ENCODE measurements around the gene VSTM2L.
"Not testable (repeated sequence)": the region's sequence is repeated elsewhere in the genome, so short reads cannot be mapped to it uniquely, and the experiment has no call there.

The VSTM2L gene

DNA sequence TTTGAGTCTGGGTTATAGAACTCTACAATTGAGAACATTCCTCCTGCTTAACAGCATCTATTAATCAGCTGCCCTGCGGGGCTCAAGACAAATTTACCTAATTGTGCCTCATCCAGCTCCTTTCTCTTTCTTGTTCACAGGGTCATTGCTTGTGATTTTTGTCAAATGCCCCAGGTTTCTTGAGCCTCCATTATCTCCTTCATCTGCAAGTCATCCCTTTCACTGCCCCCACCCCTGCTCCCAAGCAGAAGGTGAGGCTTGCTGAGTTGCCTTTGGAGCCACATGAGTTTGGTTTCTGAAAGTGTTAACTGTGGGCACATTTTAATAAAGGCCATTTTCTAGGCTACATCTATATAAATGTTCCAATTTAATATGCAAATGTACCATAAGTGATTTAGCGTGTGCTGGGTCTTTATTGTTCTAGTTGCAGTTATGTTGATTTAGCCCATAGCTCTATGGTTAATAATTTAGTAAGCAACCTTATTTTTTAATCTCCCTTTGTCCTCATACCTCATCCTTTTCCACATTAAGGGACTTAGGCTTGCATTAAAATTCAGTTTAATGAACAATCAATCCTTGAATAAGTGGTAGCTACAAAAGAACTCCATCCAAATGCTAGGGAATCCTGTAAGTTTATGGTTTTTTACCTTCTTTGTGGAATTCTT lies 56.1 kb downstream of the VSTM2L start:
- TF ChIP-seq, protein P1, sequence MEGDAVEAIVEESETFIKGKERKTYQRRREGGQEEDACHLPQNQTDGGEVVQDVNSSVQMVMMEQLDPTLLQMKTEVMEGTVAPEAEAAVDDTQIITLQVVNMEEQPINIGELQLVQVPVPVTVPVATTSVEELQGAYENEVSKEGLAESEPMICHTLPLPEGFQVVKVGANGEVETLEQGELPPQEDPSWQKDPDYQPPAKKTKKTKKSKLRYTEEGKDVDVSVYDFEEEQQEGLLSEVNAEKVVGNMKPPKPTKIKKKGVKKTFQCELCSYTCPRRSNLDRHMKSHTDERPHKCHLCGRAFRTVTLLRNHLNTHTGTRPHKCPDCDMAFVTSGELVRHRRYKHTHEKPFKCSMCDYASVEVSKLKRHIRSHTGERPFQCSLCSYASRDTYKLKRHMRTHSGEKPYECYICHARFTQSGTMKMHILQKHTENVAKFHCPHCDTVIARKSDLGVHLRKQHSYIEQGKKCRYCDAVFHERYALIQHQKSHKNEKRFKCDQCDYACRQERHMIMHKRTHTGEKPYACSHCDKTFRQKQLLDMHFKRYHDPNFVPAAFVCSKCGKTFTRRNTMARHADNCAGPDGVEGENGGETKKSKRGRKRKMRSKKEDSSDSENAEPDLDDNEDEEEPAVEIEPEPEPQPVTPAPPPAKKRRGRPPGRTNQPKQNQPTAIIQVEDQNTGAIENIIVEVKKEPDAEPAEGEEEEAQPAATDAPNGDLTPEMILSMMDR (IDR thresholded peaks at IDR 0.05) = no peak
- DNase-seq (ENCODE audit: low spot score) = no peak
- H3K4me3 ChIP-seq = no peak overlapping the region
- no peak overlapping the region for H3K27ac ChIP-seq

DNA sequence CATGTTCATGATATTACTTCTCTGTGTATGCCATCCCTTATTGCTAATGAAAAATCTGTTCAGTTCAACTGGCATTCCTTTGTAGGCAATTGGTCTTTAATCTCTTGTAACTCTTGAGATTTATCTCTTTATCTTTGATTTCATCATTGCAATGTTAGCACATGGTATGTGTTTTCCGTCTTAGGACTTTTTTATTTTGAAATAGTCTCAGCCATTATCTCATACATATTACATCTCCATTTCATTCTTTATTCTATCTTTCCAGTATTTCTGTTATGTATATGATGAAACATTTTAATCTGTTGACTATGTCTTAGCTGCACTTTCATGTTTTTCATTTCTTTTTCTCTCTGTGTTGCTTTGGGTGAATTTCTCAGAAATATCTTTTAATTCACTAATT lies 58.1 kb downstream of the VSTM2L start:
- no peak for DNase-seq (ENCODE audit: low spot score)
- H3K27ac ChIP-seq = no peak overlapping the region
- H3K4me3 ChIP-seq = no peak overlapping the region
- TF ChIP-seq, protein P1 (IDR thresholded peaks at IDR 0.05) = no peak

DNA sequence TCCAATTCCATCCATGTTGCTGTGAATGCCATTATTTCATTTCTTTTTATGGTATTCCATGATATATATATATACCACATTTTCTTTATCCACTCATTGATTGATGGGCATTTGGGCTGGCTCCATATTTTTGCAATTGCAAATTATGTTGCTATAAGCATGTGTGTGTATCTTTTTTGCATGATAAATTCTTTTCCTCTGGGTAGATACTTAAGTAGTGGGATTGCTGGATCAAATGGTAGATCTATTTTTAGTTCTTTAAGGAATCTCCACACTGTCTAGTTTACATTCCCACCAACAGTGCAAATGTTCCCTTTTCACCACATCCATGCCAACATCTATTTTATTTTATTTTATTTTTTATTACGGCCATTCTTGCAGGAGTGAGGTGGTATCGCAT lies 60.6 kb downstream of the VSTM2L start:
- not testable (repeated sequence) for DNase-seq (ENCODE audit: low spot score); H3K27ac ChIP-seq; H3K4me3 ChIP-seq

DNA sequence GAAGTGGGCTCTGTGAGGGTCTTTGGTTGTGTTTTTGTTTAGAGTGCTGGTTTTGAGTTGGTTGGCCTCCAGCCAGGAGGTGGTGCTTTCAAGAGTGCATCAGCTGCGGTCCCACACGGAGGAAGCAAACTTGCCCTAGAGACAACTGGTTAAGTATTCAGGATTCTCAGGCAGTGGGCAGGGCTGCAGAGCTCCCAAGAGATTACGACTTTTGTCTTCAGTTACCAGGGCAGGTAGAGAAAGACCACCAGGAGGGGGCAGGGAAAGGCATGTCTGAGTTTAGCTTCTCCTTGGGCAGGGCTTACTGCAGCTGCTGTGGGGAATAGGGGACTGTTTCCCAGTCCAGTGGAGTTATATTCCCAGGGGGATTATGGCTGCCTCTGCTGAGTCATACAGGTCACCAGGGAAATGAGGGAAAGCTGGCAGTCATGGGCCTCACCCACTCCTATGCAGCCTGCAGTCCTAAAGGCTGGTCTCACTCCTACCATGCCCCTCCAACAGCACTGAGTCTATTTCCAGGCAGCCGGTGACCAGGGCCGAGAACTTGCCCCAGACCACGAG lies 66.0 kb downstream of the VSTM2L start:
- TF ChIP-seq, protein P1 (IDR thresholded peaks at IDR 0.05) = no peak
- no peak for DNase-seq (ENCODE audit: low spot score)
- Histone ChIP-seq H3K27ac (no peak overlapping the region), H3K4me3 (no peak overlapping the region)

DNA sequence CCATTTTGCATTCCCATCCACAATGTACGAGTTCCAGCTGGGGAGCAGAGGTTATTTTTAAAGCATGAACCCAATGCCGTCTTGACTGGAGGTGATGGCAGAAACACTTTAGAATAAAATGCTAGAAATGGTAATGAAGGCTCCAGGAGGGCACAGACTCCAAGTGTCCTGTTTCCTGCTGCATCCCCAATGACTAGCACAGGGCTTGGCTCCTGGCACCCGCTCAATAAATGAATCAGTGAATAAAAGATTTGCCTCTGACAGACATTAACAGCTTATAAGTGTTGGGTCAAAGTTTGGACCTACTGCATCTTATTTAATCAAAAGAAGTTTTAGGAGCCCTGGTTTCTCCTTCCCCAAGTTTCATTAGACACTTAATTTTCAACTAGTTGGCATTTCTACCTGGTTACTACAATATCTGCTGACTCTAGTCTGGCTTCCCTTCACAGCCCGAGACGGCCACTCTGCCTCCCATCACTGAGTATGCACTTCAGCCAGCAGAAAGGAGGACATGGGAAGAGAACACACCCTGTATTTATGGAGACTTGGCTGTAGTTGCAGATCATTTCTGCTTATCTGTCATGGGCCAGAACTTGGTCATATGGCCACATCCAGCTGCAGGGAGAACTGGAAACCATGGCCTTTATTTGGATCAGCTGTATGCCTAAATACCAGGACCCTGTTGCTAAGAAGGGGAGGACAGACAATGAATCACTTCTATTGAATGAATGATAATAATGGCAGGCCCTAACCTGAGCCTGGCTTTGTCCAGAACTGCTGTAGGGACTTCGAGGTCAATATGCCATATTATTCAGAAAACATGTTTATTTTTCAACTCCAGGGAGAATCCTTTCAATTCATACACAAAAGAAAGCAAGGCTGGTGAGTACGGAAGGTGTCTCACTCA lies 67.3 kb downstream of the VSTM2L start:
- H3K4me3 ChIP-seq = no peak overlapping the region
- no peak overlapping the region for H3K27ac ChIP-seq
- DNase-seq (ENCODE audit: low spot score) = no peak
- TF ChIP-seq, protein P1 (IDR thresholded peaks at IDR 0.05) = no peak

DNA sequence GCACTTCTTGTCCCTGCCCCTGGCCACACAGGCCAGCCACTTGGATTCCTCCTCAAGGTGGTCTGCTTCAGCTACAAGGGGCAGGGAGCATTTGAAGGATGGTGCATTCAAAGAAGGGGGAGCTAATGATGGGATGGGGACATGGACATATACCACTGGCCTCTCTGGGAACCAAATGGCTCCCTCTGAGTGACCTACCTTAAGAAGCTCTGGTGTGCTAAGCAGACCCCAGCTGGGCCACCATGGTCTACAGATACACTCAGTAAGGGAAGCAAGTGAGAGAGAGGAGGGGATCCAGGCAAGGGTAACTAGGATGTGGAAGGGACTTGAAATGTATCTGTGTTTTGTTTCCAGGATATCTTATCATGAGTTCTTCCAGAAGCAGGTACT lies 67.9 kb downstream of the VSTM2L start:
- DNase-seq (ENCODE audit: low spot score) = no peak
- no peak overlapping the region for H3K27ac ChIP-seq
- no peak overlapping the region for H3K4me3 ChIP-seq
- TF ChIP-seq, protein P1 (IDR thresholded peaks at IDR 0.05) = no peak

DNA sequence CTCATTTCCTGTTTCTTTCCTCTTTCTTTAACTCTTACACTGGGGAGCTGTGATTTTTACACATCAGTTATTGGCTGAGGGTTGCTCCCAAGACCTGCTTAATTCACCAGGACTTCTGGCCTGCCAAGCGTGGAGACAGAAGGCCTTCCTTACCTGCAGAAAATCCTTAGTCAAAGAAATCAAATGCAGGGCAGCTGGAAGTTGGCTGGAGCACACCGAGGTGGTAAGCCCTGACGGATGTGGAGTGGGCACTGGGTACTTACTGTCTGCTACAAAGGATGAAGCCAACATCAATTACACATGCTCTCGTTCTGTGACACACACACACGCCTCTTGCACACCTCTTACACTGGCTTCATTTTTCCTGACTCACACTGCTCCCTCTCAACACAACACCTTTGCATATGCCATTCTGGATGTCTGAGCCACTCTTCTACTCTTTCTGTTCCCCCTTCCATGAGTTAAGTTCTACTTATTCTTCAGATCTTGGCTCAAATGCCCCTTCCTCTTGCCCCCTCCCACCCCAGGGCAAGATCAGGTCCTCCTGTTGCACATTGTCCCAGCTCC lies 68.7 kb downstream of the VSTM2L start:
- TF ChIP-seq, protein P1 (IDR thresholded peaks at IDR 0.05) = no peak
- DNase-seq (ENCODE audit: low spot score) = no peak
- H3K27ac ChIP-seq = no peak overlapping the region
- no peak overlapping the region for H3K4me3 ChIP-seq

Data from coronary artery (tissue), 2 donors.